ENCODE results near the gene SORCS2.

Gene SORCS2

DNA sequence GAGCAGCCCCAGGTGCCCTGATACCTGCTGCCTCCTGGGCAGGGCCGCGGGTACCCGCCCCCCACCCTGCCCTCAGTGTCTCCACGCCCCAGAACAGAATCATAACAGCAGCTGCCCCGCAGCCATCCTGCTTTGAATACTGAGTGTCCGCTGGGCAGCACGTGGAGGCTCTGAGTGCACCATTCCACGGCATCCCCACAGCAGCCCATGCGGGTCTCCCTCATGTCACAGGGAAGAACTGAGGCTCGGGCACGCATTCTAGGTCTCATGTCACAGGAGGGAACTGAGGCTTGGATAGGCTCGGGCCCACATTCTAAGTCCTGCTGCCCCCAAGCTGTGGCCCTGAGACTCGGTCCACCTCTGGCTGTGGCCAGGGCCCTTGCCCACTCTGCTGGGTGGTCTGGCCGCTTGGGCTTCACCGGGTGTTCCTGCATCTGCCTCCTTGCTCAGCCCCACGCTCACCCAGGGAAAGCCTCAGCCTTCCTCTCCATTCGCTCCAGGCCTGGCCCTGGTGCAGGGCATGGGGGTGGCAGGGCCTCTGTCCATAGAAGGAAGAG lies 464.0 kb downstream of the SORCS2 start:
- no peak for DNase-seq (ENCODE audit: low read depth in 1 of 2, low spot score in 1 of 2)

DNA sequence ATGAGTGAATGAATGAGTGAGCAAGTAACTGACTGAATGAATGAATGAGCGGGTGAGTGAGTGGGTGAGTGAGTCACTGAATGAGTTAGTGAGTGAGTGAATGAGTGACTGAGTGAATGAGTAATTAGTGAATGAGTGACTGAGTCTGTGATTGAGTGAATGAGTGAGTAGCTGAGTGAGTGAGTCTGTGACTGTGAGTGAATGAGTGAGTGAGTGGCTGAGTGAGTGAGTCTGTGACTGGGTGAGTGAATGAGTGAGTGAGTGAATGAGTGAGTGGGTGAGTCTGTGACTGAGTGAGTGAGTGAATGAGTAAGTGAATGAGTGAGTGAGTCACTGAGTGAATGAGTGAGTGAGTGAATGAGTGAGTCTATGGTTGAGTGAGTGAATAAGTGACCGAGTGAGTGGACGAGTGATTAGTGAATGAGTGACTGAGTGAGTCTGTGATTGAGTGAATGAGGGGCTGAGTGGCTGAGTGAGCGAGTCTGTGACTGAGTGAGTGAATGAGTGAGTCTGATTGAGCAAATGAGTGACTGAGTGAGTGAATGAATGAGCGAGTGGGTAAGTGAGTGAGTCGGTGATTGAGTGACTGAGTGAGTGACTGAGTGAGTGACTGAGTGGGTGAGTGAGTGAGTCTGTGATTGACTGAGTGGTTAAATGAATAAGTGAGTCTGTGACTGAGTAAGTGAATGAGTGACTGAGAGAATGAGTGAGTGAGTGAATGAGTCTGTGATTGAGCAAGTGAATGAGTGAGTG lies 465.4 kb downstream of the SORCS2 start:
- no peak for DNase-seq (ENCODE audit: low read depth in 1 of 2, low spot score in 1 of 2)

GRCh38 chr4:7658341-7659204 lies 466.2 kb downstream of the SORCS2 start:
- DNase-seq (ENCODE audit: low read depth in 1 of 2, low spot score in 1 of 2): no peak

DNA sequence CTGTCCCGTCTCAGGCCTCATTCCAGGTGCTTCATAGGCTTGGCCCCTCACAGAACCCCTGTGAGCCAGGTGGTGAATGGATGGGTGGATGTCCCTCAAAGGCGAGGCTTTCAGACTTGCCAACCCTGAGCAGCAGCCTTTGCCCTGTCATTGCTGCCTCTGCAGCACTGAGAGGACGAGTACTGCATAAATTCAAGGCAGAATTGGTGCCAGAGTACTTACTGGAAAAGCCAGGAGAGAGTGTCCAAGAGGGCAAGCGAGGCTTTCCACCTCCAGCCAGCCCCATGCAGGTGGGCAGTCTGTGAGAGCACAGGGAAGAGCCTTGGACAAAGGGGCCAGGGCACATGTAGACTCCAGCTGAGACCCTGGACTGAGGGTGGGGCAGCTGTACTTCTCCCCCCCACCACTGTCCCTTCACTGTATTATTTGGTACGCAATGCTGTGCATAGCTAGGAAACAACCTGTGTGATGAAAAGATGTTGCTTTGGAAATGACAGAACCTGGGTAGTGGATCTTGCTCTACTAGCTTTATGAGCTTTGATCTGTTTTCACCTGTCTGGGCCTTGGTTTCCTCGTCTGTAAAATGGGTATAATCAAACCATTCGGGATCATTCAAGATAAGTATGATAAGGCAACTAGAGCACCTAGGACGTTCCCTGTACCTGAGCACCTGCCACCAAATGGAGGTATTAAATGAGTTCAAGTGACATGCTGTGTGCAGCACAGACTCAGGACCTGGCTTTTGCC lies 467.3 kb downstream of the SORCS2 start:
- DNase-seq (ENCODE audit: low read depth in 1 of 2, low spot score in 1 of 2): no peak

- no peak for DNase-seq (ENCODE audit: low read depth in 1 of 2, low spot score in 1 of 2)
Observed at GRCh38 chr4:7660176-7661039, 468.1 kb downstream of the SORCS2 start.

DNA sequence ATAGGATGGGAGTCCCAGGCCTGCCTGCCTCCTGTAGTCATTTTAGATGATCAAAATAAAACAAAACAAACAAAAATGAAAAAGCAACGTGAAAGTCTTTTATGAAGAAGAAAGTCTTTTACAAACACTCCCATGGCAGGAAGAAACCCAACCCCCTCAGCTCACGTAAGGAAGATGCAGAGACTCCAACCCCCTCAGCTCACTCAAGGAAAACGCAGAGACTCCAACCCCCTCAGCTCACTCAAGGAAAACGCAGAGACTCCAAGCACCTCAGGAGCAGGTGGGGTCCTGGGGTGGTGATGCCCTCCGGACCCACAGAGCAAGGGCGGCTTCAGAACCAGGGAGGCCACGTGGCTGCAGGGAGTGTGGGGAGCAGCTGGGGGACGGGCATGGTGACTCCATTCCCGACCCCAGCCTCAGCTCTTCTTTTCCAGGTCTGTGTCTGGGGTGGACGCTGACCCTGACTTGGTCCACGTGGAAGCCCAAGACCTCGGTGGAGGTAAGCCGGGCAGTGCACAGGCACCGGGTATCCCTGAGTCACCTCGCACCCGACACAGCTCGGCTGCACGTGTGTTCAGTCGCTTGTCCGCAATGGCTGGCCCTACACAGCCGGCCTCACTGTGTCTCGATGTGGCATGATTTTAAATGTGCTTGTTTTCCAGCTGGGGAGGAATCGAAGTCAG lies 468.9 kb downstream of the SORCS2 start:
- no peak for DNase-seq (ENCODE audit: low read depth in 1 of 2, low spot score in 1 of 2)

- no peak for DNase-seq (ENCODE audit: low read depth in 1 of 2, low spot score in 1 of 2)
Observed at GRCh38 chr4:7661846-7662506, 469.6 kb downstream of the SORCS2 start.

GRCh38 chr4:7662507-7662846 lies 470.1 kb downstream of the SORCS2 start:
- no peak for DNase-seq (ENCODE audit: low read depth in 1 of 2, low spot score in 1 of 2)

DNA sequence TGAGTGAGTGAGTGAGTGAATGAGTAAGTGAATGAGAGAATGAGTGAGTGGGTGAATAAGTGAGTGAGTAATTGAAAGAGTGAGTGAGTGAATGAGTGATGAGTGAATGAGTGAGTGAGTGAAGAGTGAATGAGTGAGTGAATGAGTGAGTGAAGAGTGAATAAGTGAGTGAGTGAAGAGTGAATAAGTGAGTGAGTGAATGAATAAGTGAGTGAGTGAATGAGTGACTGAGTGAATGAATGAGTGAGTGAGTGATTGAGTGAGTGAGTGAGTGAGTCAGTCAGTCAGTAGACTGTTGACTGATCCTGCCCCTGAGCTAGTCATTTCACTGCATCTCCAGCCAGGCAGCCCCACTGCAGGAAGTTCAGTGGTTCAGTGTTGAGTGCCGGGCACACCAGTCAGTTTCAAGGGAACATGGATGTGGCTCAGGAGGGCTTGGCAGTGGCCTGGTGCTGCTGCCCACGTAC lies 470.8 kb downstream of the SORCS2 start:
- DNase-seq (ENCODE audit: low read depth in 1 of 2, low spot score in 1 of 2): no peak

DNA sequence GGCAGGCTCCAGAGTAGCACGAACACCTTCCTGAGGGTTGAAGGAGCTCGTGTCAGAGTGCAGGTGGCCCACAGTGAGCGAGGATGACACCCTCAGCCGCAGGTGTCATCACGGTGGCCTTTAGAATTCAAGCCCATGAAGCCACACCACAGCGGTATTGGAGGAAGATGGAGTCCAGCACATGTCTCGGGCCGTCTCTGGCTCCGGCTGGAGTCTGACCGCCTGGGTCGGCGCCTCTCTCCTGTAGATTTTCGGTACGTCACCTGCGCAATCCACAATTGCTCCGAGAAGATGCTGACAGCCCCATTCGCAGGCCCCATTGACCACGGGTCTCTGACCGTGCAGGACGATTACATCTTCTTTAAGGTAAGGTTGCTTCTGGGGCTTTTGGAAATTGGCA lies 471.8 kb downstream of the SORCS2 start:
- DNase-seq (ENCODE audit: low read depth in 1 of 2, low spot score in 1 of 2): no peak

GRCh38 chr4:7665321-7665720 lies 473.0 kb downstream of the SORCS2 start:
- no peak for DNase-seq (ENCODE audit: low read depth in 1 of 2, low spot score in 1 of 2)

DNA sequence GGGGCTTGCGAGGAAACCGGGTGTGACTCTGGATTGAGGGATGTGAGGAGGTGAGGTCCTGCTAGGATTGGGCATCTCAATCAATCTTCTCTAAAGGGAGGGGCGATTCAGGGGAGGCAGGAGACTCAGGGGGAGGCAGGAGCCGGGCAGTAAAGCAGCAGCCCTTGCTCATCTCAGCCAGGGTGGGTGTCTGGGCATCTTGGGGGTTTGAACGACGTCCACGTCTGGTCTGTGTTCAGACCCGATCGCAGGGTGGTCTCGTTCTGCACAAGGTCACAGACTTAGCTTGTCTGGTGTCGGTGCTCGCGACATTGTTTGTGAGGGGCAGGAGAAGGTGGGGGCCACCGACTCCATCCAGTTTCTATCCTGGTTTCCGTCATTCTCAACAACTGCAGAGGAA lies 473.7 kb downstream of the SORCS2 start:
- no peak for DNase-seq (ENCODE audit: low read depth in 1 of 2, low spot score in 1 of 2)

- DNase-seq (ENCODE audit: low read depth in 1 of 2, low spot score in 1 of 2): no peak
Observed at GRCh38 chr4:7666744-7667143, 474.4 kb downstream of the SORCS2 start.

DNA sequence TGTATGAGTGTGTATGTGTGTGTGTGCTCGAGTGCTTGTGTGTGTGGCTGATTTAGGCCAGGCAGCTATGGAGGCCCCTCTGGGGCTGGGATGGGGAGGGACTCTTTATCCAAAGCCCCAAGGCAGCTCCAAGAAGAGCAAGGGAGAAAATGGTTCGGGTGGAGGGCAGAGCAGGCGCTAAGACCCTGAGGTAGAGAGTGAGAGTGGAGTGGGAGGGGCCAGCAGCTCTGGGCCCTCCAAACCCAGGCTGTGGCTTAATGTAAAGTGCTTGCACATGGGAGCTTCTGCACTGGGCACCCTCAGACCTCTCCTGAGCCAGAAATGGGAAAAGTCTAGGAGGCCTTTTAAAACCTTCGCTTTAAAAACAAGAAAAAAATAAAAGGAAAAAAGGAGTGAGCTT lies 475.9 kb downstream of the SORCS2 start:
- no peak for DNase-seq (ENCODE audit: low read depth in 1 of 2, low spot score in 1 of 2)

DNA sequence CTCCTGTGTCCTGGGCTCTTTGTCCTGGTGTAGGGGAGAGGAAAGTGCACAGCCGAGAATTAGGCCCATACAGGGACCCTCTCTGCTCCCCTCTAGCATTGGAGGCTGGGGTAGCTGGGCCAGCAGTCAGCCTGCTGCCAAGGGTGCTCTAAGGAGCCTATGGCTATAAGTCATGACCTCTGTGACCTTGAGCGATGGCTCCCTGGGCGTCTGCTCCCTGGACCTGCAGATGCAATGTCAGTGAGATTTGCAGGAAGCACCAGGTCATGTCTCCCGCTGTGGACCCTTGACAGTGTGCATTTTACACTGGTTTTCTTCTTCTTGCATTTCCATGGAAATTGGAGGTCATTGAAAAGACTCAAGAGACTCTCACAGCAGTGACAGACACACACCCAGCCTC lies 476.5 kb downstream of the SORCS2 start:
- no peak for DNase-seq (ENCODE audit: low read depth in 1 of 2, low spot score in 1 of 2)

DNA sequence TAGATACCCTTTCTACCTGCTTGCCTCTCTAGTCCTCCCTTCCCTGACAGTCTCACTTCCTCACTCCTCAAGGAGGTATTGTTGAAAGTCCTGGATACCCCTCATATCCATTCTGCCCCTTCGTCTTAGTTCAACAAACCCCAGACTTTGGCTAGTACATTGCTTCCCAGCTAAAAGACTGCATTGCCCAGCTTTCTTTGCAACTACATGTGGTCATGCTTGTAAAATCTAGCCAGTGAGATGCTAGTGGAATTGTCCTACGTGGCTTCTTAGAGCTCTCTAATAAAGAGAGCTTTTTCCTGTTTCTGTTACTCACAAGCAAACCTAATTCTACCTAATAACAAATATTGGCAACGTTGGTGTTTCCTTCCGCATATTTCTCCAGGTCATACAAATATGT lies 480.3 kb downstream of the SORCS2 start:
- no peak for DNase-seq (ENCODE audit: low read depth in 1 of 2, low spot score in 1 of 2)

DNA sequence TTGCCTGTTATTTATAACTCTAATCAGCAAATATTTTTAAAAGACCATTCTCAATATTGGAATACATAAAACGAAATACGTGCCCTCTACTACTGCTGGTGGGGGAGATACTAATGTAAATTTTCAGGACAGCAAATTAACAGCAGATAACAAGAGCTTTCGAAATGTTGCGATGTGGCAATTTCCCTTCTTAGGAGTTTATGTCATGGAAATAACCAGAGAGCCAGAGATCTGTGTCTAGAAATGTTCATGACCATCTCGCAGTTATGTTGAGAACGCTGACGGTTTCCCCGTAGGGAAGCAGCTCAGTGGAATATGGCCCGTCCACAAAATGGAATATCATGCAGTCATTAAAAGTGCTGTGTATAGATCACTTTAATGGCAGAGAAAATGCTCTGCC lies 480.8 kb downstream of the SORCS2 start:
- no peak for DNase-seq (ENCODE audit: low read depth in 1 of 2, low spot score in 1 of 2)

- DNase-seq (ENCODE audit: low read depth in 1 of 2, low spot score in 1 of 2): no peak
Observed at GRCh38 chr4:7674706-7675105, 482.4 kb downstream of the SORCS2 start.

DNA sequence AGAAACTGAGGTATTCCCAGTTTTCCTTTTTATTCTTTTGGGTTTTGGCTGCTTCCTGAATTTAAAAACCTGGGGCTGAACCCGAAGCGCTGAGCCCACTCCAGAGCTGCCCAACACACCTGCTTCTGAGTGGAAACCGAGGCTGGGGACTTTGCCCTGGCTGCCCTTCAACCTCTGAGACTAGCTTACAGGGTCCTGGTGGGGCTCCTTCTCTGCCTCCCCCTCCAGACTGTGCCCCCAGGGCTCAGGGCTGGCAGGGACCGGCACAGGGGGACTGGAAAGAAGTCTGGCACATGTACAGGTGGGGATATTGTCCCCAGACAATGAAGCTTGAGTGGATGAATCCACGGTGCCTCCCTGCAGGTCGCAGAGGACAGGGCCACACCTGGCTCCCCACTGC lies 482.8 kb downstream of the SORCS2 start:
- no peak for DNase-seq (ENCODE audit: low read depth in 1 of 2, low spot score in 1 of 2)
